HTR-8/SVneo (cell line): ENCODE results near the gene GATAD1.
"Not testable (repeated sequence)": the region's sequence is repeated elsewhere in the genome, so short reads cannot be mapped to it uniquely, and the experiment has no call there.

Source experiments
- DNase-seq: peaks from one replicate; pipeline ENCODE4 v3.0.0; 2011; ENCODE audit warnings: low spot score, mixed read lengths; ENCODE audit not compliant: insufficient read length
- FAIRE-seq: peaks from 2 replicates; lab custom pipeline; 2011; peaks lifted over from hg19 to GRCh38; lab: Jason Lieb, UNC

The GATAD1 gene

GRCh38 chr7:92478711-92479110 lies 31.4 kb downstream of the GATAD1 start:
- DNase-seq, result no peak
- FAIRE-seq, result no peak

GRCh38 chr7:92479146-92479545 lies 31.9 kb downstream of the GATAD1 start:
- FAIRE-seq, DNase-seq: not testable (repeated sequence)

- not testable (repeated sequence) for FAIRE-seq, DNase-seq
These were observed 36.3 kb downstream of the GATAD1 start for GRCh38 chr7:92483624-92484023.

GRCh38 chr7:92484226-92484625 lies 36.9 kb downstream of the GATAD1 start:
- not testable (repeated sequence) for DNase-seq, FAIRE-seq

GRCh38 chr7:92485267-92485892 lies 38.1 kb downstream of the GATAD1 start:
- FAIRE-seq (no peak), DNase-seq (no peak)

GRCh38 chr7:92485974-92486373 lies 38.7 kb downstream of the GATAD1 start:
- no peak for DNase-seq
- no peak for FAIRE-seq

- DNase-seq (no peak), FAIRE-seq (no peak)
These were observed 40.5 kb downstream of the GATAD1 start for GRCh38 chr7:92487804-92488203.

- no peak for FAIRE-seq
- no peak for DNase-seq
These were observed 42.4 kb downstream of the GATAD1 start for GRCh38 chr7:92489634-92490033.

- FAIRE-seq (no peak), DNase-seq (no peak)
These were observed 49.6 kb downstream of the GATAD1 start for GRCh38 chr7:92496876-92497275.

- no peak for DNase-seq
- no peak for FAIRE-seq
These were observed 51.3 kb downstream of the GATAD1 start for GRCh38 chr7:92498557-92498956.

- FAIRE-seq, result no peak
- DNase-seq, result no peak
These were observed 56.5 kb downstream of the GATAD1 start for GRCh38 chr7:92503767-92504166.

GRCh38 chr7:92504563-92504962 lies 57.3 kb downstream of the GATAD1 start:
- DNase-seq (no peak), FAIRE-seq (no peak)

GRCh38 chr7:92506363-92506762 lies 59.1 kb downstream of the GATAD1 start:
- FAIRE-seq, result no peak

GRCh38 chr7:92508946-92509345 lies 61.7 kb downstream of the GATAD1 start:
- DNase-seq (no peak), FAIRE-seq (no peak)

More at GRCh38 chr7:92506363-92506762, 59.1 kb downstream of the GATAD1 start:
- no peak for DNase-seq
